Fibroblast of the conjunctiva (primary cell): ENCODE results near the gene CEP112.
"Not testable (repeated sequence)": the region's sequence is repeated elsewhere in the genome, so short reads cannot be mapped to it uniquely, and the experiment has no call there.

ENCODE experiments used
- DNase-seq: peaks from one replicate; pipeline ENCODE4 v3.0.0-alpha.2; 2010; ENCODE audit warnings: low read depth

Gene CEP112

GRCh38 chr17:65823713-65824112, 368.2 kb downstream of the CEP112 start:
- no peak for DNase-seq

GRCh38 chr17:65820811-65821210, 371.1 kb downstream of the CEP112 start:
- DNase-seq, result no peak

GRCh38 chr17:65820306-65820705, 371.6 kb downstream of the CEP112 start:
- no peak for DNase-seq

- DNase-seq, result no peak
Observed at GRCh38 chr17:65819810-65820209, 372.1 kb downstream of the CEP112 start.

GRCh38 chr17:65817951-65818350, 374.0 kb downstream of the CEP112 start:
- no peak for DNase-seq

GRCh38 chr17:65814418-65814817, 377.5 kb downstream of the CEP112 start:
- no peak for DNase-seq

- DNase-seq, result no peak
Observed at GRCh38 chr17:65813306-65813705, 378.6 kb downstream of the CEP112 start.

GRCh38 chr17:65811043-65811442, 380.9 kb downstream of the CEP112 start:
- no peak for DNase-seq

- DNase-seq, result no peak
Observed at GRCh38 chr17:65809366-65809765, 382.6 kb downstream of the CEP112 start.

GRCh38 chr17:65808566-65808965, 383.4 kb downstream of the CEP112 start:
- not testable (repeated sequence) for DNase-seq

GRCh38 chr17:65807361-65807760, 384.6 kb downstream of the CEP112 start:
- DNase-seq, result no peak

GRCh38 chr17:65801513-65801912, 390.4 kb downstream of the CEP112 start:
- no peak for DNase-seq

GRCh38 chr17:65800655-65801054, 391.3 kb downstream of the CEP112 start:
- no peak for DNase-seq

- DNase-seq, result no peak
Observed at GRCh38 chr17:65799869-65800268, 392.1 kb downstream of the CEP112 start.

GRCh38 chr17:65799454-65799853, 392.5 kb downstream of the CEP112 start:
- DNase-seq, result no peak

- DNase-seq, result no peak
Observed at GRCh38 chr17:65797809-65798208, 394.1 kb downstream of the CEP112 start.

- DNase-seq, result no peak
Observed at GRCh38 chr17:65797101-65797500, 394.8 kb downstream of the CEP112 start.

- DNase-seq, result no peak
Observed at GRCh38 chr17:65794572-65794971, 397.4 kb downstream of the CEP112 start.

GRCh38 chr17:65790241-65790640, 401.7 kb downstream of the CEP112 start:
- no peak for DNase-seq

- DNase-seq, result no peak
Observed at GRCh38 chr17:65787503-65787902, 404.4 kb downstream of the CEP112 start.

GRCh38 chr17:65786479-65786878, 405.5 kb downstream of the CEP112 start:
- no peak for DNase-seq

GRCh38 chr17:65785109-65785508, 406.8 kb downstream of the CEP112 start:
- peak; percentile 86 for DNase-seq

GRCh38 chr17:65783845-65784334, 408.0 kb downstream of the CEP112 start:
- DNase-seq, result peak; percentile 73

- DNase-seq, result not testable (repeated sequence)
Observed at GRCh38 chr17:65782104-65782706, 409.7 kb downstream of the CEP112 start.
